ENCODE measurements around the gene HS1BP3.

DNA sequence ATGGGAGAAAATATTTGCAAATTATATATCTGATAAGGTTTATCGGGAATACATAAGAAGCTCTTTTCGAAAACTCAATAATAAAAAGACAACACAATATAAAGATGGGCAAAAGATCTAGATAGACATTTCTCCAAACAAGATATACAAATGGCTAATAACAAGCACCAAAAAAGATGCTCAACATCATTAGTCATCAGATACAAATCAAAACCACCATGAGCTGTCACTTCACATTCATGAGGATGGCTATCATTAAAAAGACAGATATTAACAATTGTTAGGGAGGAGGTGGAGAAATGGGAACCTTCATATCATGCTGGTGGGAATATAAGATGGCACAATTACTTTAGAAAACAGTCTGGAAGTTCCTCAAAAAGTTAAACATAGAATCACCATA is 48.1 kb downstream of the HS1BP3 start:
- TF ChIP-seq CTCF (IDR thresholded peaks at IDR 0.05) (no peak), EZH2 (IDR thresholded peaks at IDR 0.05) (no peak)

Measured in neural progenitor cell (in vitro differentiated cells).